Testis (tissue), 2 donors: ENCODE results near the gene OTC.

Experiments
- CTCF ChIP-seq, 3 experiments: fragments of 450-650 bp in 2 of 3; fragments of 200-600 bp in 1 of 3; sonication (generic) in 1 of 3; IDR thresholded peaks; one replicate each; pipeline ENCODE4 v1.5.1; 2016 to 2019; ENCODE audit warnings: antibody characterized with exemption in 3 of 3, mild to moderate bottlenecking in 2 of 3, moderate library complexity in 1 of 3
- POLR2A ChIP-seq: fragments of 450-650 bp; IDR thresholded peaks from one replicate; pipeline ENCODE4 v1.6.1; 2017; ENCODE audit warnings: antibody characterized with exemption, mild to moderate bottlenecking, moderate library complexity

GRCh38 chrX:38327775-38328081 is 24.7 kb upstream of the OTC start:
- no peak for TF ChIP-seq CTCF (IDR thresholded peaks at IDR 0.05)
- TF ChIP-seq POLR2A = no peak
